Activated T-helper 2 cell treated with anti-CD3 and anti-CD28 coated beads, Interferon-gamma antibody, Interleukin-2, Interleukin-4, amounts not matched to agents 10 μg/mL and 5 μg/mL and 100 μg/mL, durations not matched to agents 14 hours and 24 hours and 36 hours (primary cell): ENCODE measurements around the gene SPINT4. TPM values are rescaled to one million over a fixed set of nuclear protein-coding genes. Genes with fewer than 3 reads are reported as not detected.

Experiments
- DNase-seq: peaks from one replicate; pipeline ENCODE4 v3.0.0; 2021; ENCODE audit warnings: low spot score
- H3K27ac Mint-ChIP-seq: one replicate; pipeline ENCODE4 v1.8.0; 2021; ENCODE audit warnings: mixed read lengths
- H3K27me3 Mint-ChIP-seq: one replicate; pipeline ENCODE4 v1.8.0; 2021; ENCODE audit warnings: low read depth, mixed read lengths
- H3K36me3 Mint-ChIP-seq: one replicate; pipeline ENCODE4 v1.8.0; 2021; ENCODE audit warnings: low read depth, mixed read lengths
- H3K4me1 Mint-ChIP-seq: one replicate; pipeline ENCODE4 v1.8.0; 2021; ENCODE audit warnings: low read depth, mixed read lengths
- H3K4me3 Mint-ChIP-seq: one replicate; pipeline ENCODE4 v1.8.0; 2021; ENCODE audit warnings: low read depth, mild to moderate bottlenecking, moderate library complexity, mixed read lengths
- H3K9me3 Mint-ChIP-seq: one replicate; pipeline ENCODE4 v1.8.0; 2021; ENCODE audit warnings: mixed read lengths
- intact Hi-C: fragments of 100-400 bp; cut with micrococcal nuclease; formaldehyde crosslinking; loops from one replicate; pipeline ENCODE4 v1.15.1; 2023
- total RNA-seq: library from RNA; stranded (reverse); gene quantifications from 2 replicates; pipeline ENCODE4 v1.2.3, GENCODE V29; 2022

Gene SPINT4
- total RNA-seq, 1 donor from 2014 or later = not detected

DNA sequence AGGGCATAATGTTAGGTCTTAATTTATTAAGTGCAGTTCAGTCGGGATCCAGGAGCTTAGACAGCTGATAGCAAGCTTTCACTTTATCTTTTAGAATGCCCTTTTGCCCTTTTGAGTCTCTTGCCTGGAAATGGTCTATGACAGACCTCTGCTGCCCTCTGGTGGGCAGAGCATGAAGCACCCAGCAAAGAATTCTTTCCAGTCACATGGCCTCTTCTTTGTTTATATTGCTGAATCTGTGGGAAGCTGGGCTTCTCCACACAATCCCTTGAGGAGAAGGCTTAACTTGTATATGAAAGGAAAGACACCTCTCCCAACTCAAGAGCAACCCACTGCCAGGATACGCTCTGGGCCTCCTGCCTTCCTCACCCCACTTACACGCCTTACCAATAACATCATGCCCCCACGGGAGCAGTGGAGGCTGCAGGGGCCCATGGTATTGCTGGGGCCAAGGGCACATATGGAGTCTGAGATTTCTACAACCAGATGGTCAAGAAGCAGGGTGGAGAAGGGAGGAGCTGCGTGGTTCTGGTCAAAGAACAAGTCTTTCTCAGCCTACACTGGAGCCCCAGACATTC, 49.1 kb downstream of the SPINT4 start:
- Mint-ChIP-seq H3K4me3 (no peak overlapping the region), H3K36me3 (no peaks in the 10 kb centered on the region), H3K27me3 (peaks cover 13% of the 10 kb centered on the region), H3K9me3 (no peaks in the 10 kb centered on the region), H3K4me1 (peaks cover 4% of the 10 kb centered on the region), H3K27ac (no peak overlapping the region)
- intact Hi-C loops = loop anchor here (1.0 to 2.0 kb wide), 3 partner anchors 179 to 315 kb away; partner anchors contain the start of gene EPPIN
- DNase-seq = peak; percentile 70

DNA sequence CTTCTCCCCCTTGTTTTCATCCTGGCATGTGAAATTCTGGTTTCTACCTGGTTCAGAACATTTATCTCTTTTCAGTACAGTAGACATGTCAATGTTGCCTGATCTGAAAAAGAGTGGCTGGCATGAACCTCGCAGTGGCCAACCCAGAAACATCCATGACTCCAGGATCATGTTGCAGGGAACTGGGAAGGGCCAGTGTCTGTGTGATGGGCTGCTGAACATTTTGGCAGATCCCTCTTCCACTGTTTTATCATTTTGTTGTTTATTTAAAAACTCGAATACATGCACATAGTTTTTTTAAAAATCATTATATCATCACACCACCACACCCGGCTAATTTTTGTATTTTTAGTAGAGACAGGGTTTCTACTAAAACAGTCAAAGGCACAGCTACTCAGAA, 50.5 kb downstream of the SPINT4 start:
- H3K4me3 Mint-ChIP-seq = no peak overlapping the region
- no peak for DNase-seq
- no peaks in the 10 kb centered on the region for H3K9me3 Mint-ChIP-seq
- peaks cover 4% of the 10 kb centered on the region for H3K4me1 Mint-ChIP-seq
- H3K27me3 Mint-ChIP-seq = peaks cover 9% of the 10 kb centered on the region
- no peaks in the 10 kb centered on the region for H3K36me3 Mint-ChIP-seq
- intact Hi-C loops = no loop called here
- H3K27ac Mint-ChIP-seq = no peak overlapping the region

DNA sequence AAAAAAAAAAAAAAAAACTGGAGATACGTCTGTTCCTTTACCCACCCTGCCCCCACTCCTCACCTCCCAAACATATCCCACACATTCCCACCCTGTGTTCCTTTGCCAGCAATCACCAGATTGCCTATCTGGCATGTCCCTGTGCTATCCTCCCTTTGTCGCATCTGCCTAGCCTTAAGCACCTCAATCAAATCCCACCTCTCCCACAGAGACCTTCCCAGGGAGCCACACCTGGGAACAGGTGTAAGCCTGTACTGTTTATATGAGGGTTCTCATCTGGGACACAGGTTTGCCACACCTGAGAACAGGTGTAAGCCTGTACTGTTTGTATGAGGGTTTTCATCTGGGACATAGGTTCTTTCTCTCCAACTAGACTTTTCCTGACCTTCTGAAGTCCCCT, 52.8 kb downstream of the SPINT4 start:
- Mint-ChIP-seq H3K9me3 (no peaks in the 10 kb centered on the region), H3K4me1 (peaks cover 11% of the 10 kb centered on the region), H3K4me3 (no peak overlapping the region), H3K36me3 (no peaks in the 10 kb centered on the region), H3K27me3 (peaks cover 11% of the 10 kb centered on the region), H3K27ac (no peak overlapping the region)
- no peak for DNase-seq
- intact Hi-C loops = no loop called here

DNA sequence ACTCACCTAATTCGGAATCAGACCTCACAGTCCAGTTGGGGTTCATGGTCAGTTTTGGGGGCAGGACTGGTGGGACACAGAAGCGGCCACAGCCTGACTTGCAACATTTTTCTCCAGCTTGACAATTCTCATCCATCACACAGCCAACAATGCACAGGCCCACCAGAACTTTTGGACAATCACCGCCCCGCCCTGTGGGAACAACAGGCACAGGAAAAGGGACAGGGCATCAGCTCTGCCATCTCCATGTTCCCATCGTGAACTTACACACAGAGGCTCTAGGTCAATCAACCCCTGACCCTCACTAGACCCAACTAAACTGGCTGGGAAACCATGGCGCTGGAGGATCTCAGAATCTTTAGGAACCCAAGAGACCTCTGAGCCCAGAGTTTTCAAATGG, 53.3 kb downstream of the SPINT4 start:
- H3K9me3 Mint-ChIP-seq = no peaks in the 10 kb centered on the region
- DNase-seq = no peak
- no peak overlapping the region for H3K4me3 Mint-ChIP-seq
- H3K27ac Mint-ChIP-seq = no peak overlapping the region
- peaks cover 11% of the 10 kb centered on the region for H3K27me3 Mint-ChIP-seq
- H3K36me3 Mint-ChIP-seq = no peaks in the 10 kb centered on the region
- intact Hi-C loops = no loop called here
- peaks cover 11% of the 10 kb centered on the region for H3K4me1 Mint-ChIP-seq

Other genes starting within 250 kb of the SPINT4 start
- gene SPINT3, start 206.7 kb upstream of the SPINT4 start, total RNA-seq = not detected in 2 replicates
- gene WFDC6, start 182.9 kb upstream of the SPINT4 start, total RNA-seq = not detected in 2 replicates
- not detected in 2 replicates for gene EPPIN, start 174.9 kb upstream of the SPINT4 start, total RNA-seq
- gene WFDC8, start 143.1 kb upstream of the SPINT4 start, total RNA-seq = not detected in 2 replicates
- gene WFDC10A, start 92.6 kb upstream of the SPINT4 start, total RNA-seq = not detected in 2 replicates
- gene WFDC9, start 91.1 kb upstream of the SPINT4 start, total RNA-seq = not detected in 2 replicates
- not detected in 2 replicates for gene WFDC11, start 52.1 kb upstream of the SPINT4 start, total RNA-seq
- gene WFDC13, start 20.3 kb upstream of the SPINT4 start, total RNA-seq = not detected in 2 replicates
- not detected in 2 replicates for gene WFDC10B, start 17.3 kb upstream of the SPINT4 start, total RNA-seq
- 0.39 TPM in 1 of 2 replicates, not detected in the other for gene WFDC3, start 69.5 kb downstream of the SPINT4 start, total RNA-seq
- 30.7 and 35.2 TPM in 2 replicates for gene DNTTIP1, start 69.6 kb downstream of the SPINT4 start, total RNA-seq
- 142 and 145 TPM in 2 replicates for gene UBE2C, start 90.3 kb downstream of the SPINT4 start, total RNA-seq
- 0.28 TPM in 1 of 2 replicates, not detected in the other for gene TNNC2, start 105.0 kb downstream of the SPINT4 start, total RNA-seq
- 1.5 and 2.0 TPM in 2 replicates for gene SNX21, start 111.5 kb downstream of the SPINT4 start, total RNA-seq
- 28.0 and 29.1 TPM in 2 replicates for gene ACOT8, start 135.0 kb downstream of the SPINT4 start, total RNA-seq
- 6.2 and 6.3 TPM in 2 replicates for gene ZSWIM3, start 135.3 kb downstream of the SPINT4 start, total RNA-seq
- 9.3 and 10.3 TPM in 2 replicates for gene ZSWIM1, start 158.9 kb downstream of the SPINT4 start, total RNA-seq
- gene SPATA25, start 165.3 kb downstream of the SPINT4 start, total RNA-seq = 0.60 and 1.1 TPM in 2 replicates
- gene NEURL2, start 168.9 kb downstream of the SPINT4 start, total RNA-seq = 2.0 and 3.3 TPM in 2 replicates
- 49.0 and 51.9 TPM in 2 replicates for gene CTSA, start 169.0 kb downstream of the SPINT4 start, total RNA-seq
- 5.5 TPM in 2 replicates for gene PLTP, start 189.8 kb downstream of the SPINT4 start, total RNA-seq
- 27.5 and 28.6 TPM in 2 replicates for gene PCIF1, start 212.3 kb downstream of the SPINT4 start, total RNA-seq
- gene ZNF335, start 249.9 kb downstream of the SPINT4 start, total RNA-seq = 35.7 and 36.1 TPM in 2 replicates